Karpas-422 (cell line): ENCODE measurements around the gene USP10. TPM values are rescaled to one million over a fixed set of nuclear protein-coding genes. Genes with fewer than 3 reads are reported as not detected.
A peak's percentile ranks its signal among the peaks of the same experiment; 100 is the strongest.

Source experiments
- DNase-seq: peaks from one replicate; pipeline ENCODE4 v3.0.0-alpha.2; 2015
- H2AFZ ChIP-seq: fragments of 200-600 bp; sonication (generic); 2 replicates; pipeline ENCODE4 v1.6.1; 2014; ENCODE audit warnings: antibody characterized with exemption, low read length, mixed read lengths
- H3K27ac ChIP-seq: fragments of 200-600 bp; sonication (generic); 2 replicates; pipeline ENCODE4 v1.5.1; 2014; ENCODE audit warnings: mild to moderate bottlenecking, low read length, moderate library complexity
- H3K27me3 ChIP-seq: fragments of 200-600 bp; sonication (generic); 2 replicates; pipeline ENCODE4 v1.6.1; 2014; ENCODE audit warnings: low read length, mixed read lengths
- H3K36me3 ChIP-seq: fragments of 200-600 bp; sonication (generic); 2 replicates; pipeline ENCODE4 v1.6.1; 2014; ENCODE audit warnings: low read length, mixed read lengths; ENCODE audit not compliant: insufficient read depth
- H3K4me1 ChIP-seq: fragments of 200-600 bp; sonication (generic); 2 replicates; pipeline ENCODE4 v1.6.1; 2014; ENCODE audit warnings: mild to moderate bottlenecking, low read length, mixed read lengths
- H3K4me2 ChIP-seq: fragments of 200-600 bp; sonication (generic); 2 replicates; pipeline ENCODE4 v1.6.1; 2014; ENCODE audit warnings: low read length, low read depth, mild to moderate bottlenecking; ENCODE audit not compliant: poor library complexity, severe bottlenecking
- H3K4me3 ChIP-seq: fragments of 200-600 bp; sonication (generic); 2 replicates; pipeline ENCODE4 v1.5.1; 2014; ENCODE audit warnings: mild to moderate bottlenecking, antibody characterized with exemption, low read length, mixed read lengths
- H3K79me2 ChIP-seq: fragments of 200-600 bp; sonication (generic); 2 replicates; pipeline ENCODE4 v1.6.1; 2014; ENCODE audit warnings: mild to moderate bottlenecking, low read length, mixed read lengths
- H3K9ac ChIP-seq: fragments of 200-600 bp; sonication (generic); 2 replicates; pipeline ENCODE4 v1.6.0; 2014; ENCODE audit warnings: low read length
- H3K9me2 ChIP-seq: fragments of 200-600 bp; sonication (generic), shearing (Covaris generic); replicated peaks from 2 replicates; pipeline ENCODE4 v1.6.0; 2014; ENCODE audit warnings: mild to moderate bottlenecking, low read length, moderate library complexity; ENCODE audit not compliant: insufficient read depth
- H3K9me3 ChIP-seq: fragments of 300-700, 200-600 bp; sonication (generic); 2 replicates; pipeline ENCODE4 v1.6.1; 2014; ENCODE audit warnings: low read length, mixed read lengths
- H4K20me1 ChIP-seq: fragments of 200-600 bp; sonication (generic); 2 replicates; pipeline ENCODE4 v1.6.1; 2014; ENCODE audit warnings: mild to moderate bottlenecking, antibody characterized with exemption, low read length, low read depth; ENCODE audit not compliant: insufficient read depth
- total RNA-seq: library from RNA; depleted of rRNA; stranded (reverse); fragments of >200 nt; shearing (Covaris generic); gene quantifications from 2 replicates; pipeline ENCODE4 v1.2.3, GENCODE V29; 2014; ENCODE audit warnings: low replicate concordance

Gene USP10
- total RNA-seq, 1 experiment from 2014 or later: 79.9 TPM

GRCh38 chr16:84778720-84779119 lies 78.9 kb downstream of the USP10 start:
- H3K36me3 ChIP-seq: peaks cover 38% of the 10 kb centered on the region

GRCh38 chr16:84780063-84780462 lies 80.3 kb downstream of the USP10 start:
- no peaks in the 10 kb centered on the region for H3K27me3 ChIP-seq

More at GRCh38 chr16:84778720-84779119, 78.9 kb downstream of the USP10 start:
- H3K9me3 ChIP-seq: no peaks in the 10 kb centered on the region
- H3K4me3 ChIP-seq: no peak overlapping the region
- no peaks in the 10 kb centered on the region for H3K4me1 ChIP-seq
- H3K27ac ChIP-seq: no peak overlapping the region
- DNase-seq: no peak
- no peaks in the 10 kb centered on the region for H4K20me1 ChIP-seq
- H3K9ac ChIP-seq: no peak overlapping the region
- no peaks in the 10 kb centered on the region for H3K9me2 ChIP-seq
- no peak overlapping the region for H2AFZ ChIP-seq
- no peak overlapping the region for H3K4me2 ChIP-seq
- no peaks in the 10 kb centered on the region for H3K27me3 ChIP-seq
- H3K79me2 ChIP-seq: no peaks in the 10 kb centered on the region

GRCh38 chr16:84780544-84781376 lies 81.0 kb downstream of the USP10 start:
- no peaks in the 10 kb centered on the region for H4K20me1 ChIP-seq
- H3K9ac ChIP-seq: no peak overlapping the region
- H3K79me2 ChIP-seq: no peaks in the 10 kb centered on the region
- H3K9me2 ChIP-seq: no peaks in the 10 kb centered on the region
- H3K4me3 ChIP-seq: no peak overlapping the region
- peaks cover 26% of the 10 kb centered on the region for H3K36me3 ChIP-seq
- H3K27me3 ChIP-seq: no peaks in the 10 kb centered on the region
- no peak overlapping the region for H2AFZ ChIP-seq
- peak; percentile 51 for DNase-seq
- no peaks in the 10 kb centered on the region for H3K4me1 ChIP-seq
- no peak overlapping the region for H3K4me2 ChIP-seq
- no peaks in the 10 kb centered on the region for H3K9me3 ChIP-seq
- H3K27ac ChIP-seq: no peak overlapping the region

More at GRCh38 chr16:84780063-84780462, 80.3 kb downstream of the USP10 start:
- no peak for DNase-seq
- Histone ChIP-seq H3K79me2 (no peaks in the 10 kb centered on the region), H3K9me2 (no peaks in the 10 kb centered on the region), H3K4me3 (no peak overlapping the region), H3K36me3 (peaks cover 33% of the 10 kb centered on the region), H3K9ac (no peak overlapping the region), H3K4me1 (no peaks in the 10 kb centered on the region), H3K27ac (no peak overlapping the region), H2AFZ (no peak overlapping the region), H3K9me3 (no peaks in the 10 kb centered on the region), H3K4me2 (no peak overlapping the region), H4K20me1 (no peaks in the 10 kb centered on the region)

- H3K9me3 ChIP-seq: no peaks in the 10 kb centered on the region
- no peaks in the 10 kb centered on the region for H3K9me2 ChIP-seq
- no peak for DNase-seq
- no peak overlapping the region for H3K27ac ChIP-seq
- no peak overlapping the region for H3K4me2 ChIP-seq
- no peaks in the 10 kb centered on the region for H3K27me3 ChIP-seq
- H3K4me3 ChIP-seq: no peak overlapping the region
- no peak overlapping the region for H3K9ac ChIP-seq
- no peaks in the 10 kb centered on the region for H3K79me2 ChIP-seq
- no peaks in the 10 kb centered on the region for H4K20me1 ChIP-seq
- H2AFZ ChIP-seq: no peak overlapping the region
- H3K4me1 ChIP-seq: no peaks in the 10 kb centered on the region
- peaks cover 20% of the 10 kb centered on the region for H3K36me3 ChIP-seq
Measured at GRCh38 chr16:84782846-84783245, 83.0 kb downstream of the USP10 start.

- Histone ChIP-seq H3K4me2 (no peak overlapping the region), H3K27ac (no peak overlapping the region), H3K4me3 (no peak overlapping the region), H3K9me2 (no peaks in the 10 kb centered on the region), H3K9ac (no peak overlapping the region), H3K36me3 (peaks cover 3% of the 10 kb centered on the region; the same call in 1 of the 2 replicates), H4K20me1 (no peaks in the 10 kb centered on the region), H3K9me3 (no peaks in the 10 kb centered on the region), H3K27me3 (no peaks in the 10 kb centered on the region), H2AFZ (no peak overlapping the region), H3K79me2 (no peaks in the 10 kb centered on the region), H3K4me1 (no peaks in the 10 kb centered on the region)
- DNase-seq: no peak
Measured at GRCh38 chr16:84785843-84786581, 86.2 kb downstream of the USP10 start.

GRCh38 chr16:84786605-84787262 lies 86.9 kb downstream of the USP10 start:
- no peaks in the 10 kb centered on the region for H3K79me2 ChIP-seq
- no peak overlapping the region for H3K9ac ChIP-seq
- no peaks in the 10 kb centered on the region for H3K4me1 ChIP-seq
- H3K4me3 ChIP-seq: no peak overlapping the region
- H2AFZ ChIP-seq: no peak overlapping the region
- H4K20me1 ChIP-seq: no peaks in the 10 kb centered on the region
- no peaks in the 10 kb centered on the region for H3K27me3 ChIP-seq
- H3K4me2 ChIP-seq: no peak overlapping the region
- no peaks in the 10 kb centered on the region for H3K9me3 ChIP-seq
- DNase-seq: no peak
- peaks cover 3% of the 10 kb centered on the region; the same call in 1 of the 2 replicates for H3K36me3 ChIP-seq
- no peaks in the 10 kb centered on the region for H3K9me2 ChIP-seq
- no peak overlapping the region for H3K27ac ChIP-seq

- no peaks in the 10 kb centered on the region for H3K79me2 ChIP-seq
- no peaks in the 10 kb centered on the region for H3K27me3 ChIP-seq
- DNase-seq: no peak
- no peak overlapping the region for H2AFZ ChIP-seq
- no peak overlapping the region for H3K9ac ChIP-seq
- no peaks in the 10 kb centered on the region for H3K9me3 ChIP-seq
- H3K4me3 ChIP-seq: no peak overlapping the region
- peaks cover 3% of the 10 kb centered on the region; the same call in 1 of the 2 replicates for H3K36me3 ChIP-seq
- H3K27ac ChIP-seq: no peak overlapping the region
- no peaks in the 10 kb centered on the region for H3K4me1 ChIP-seq
- H4K20me1 ChIP-seq: no peaks in the 10 kb centered on the region
- H3K9me2 ChIP-seq: no peaks in the 10 kb centered on the region
- H3K4me2 ChIP-seq: no peak overlapping the region
Measured at GRCh38 chr16:84787263-84787622, 87.4 kb downstream of the USP10 start.

GRCh38 chr16:84788920-84789391 lies 89.2 kb downstream of the USP10 start:
- Histone ChIP-seq H3K4me1 (no peaks in the 10 kb centered on the region), H3K27ac (no peak overlapping the region), H4K20me1 (no peaks in the 10 kb centered on the region), H3K4me2 (no peak overlapping the region), H2AFZ (no peak overlapping the region), H3K4me3 (no peak overlapping the region), H3K9me3 (no peaks in the 10 kb centered on the region), H3K36me3 (peaks cover 3% of the 10 kb centered on the region; the same call in 1 of the 2 replicates), H3K9me2 (no peaks in the 10 kb centered on the region), H3K27me3 (no peaks in the 10 kb centered on the region), H3K79me2 (no peaks in the 10 kb centered on the region), H3K9ac (no peak overlapping the region)
- no peak for DNase-seq
